C4-2B (cell line): ENCODE measurements around the gene TCF3.
A peak's percentile ranks its signal among the peaks of the same experiment; 100 is the strongest.

Experiments used
- CTCF ChIP-seq: fragments of 450-650 bp; conservative IDR thresholded peaks from 2 replicates; pipeline ENCODE4 v1.5.1; 2017; ENCODE audit warnings: mild to moderate bottlenecking
- ZFX ChIP-seq: fragments of 450-650 bp; IDR thresholded peaks from 2 replicates; pipeline ENCODE4 v1.6.1; 2017

- TF ChIP-seq CTCF (no peak), ZFX (0 out of 2 replicates have a peak, but pooled peaks have one; percentile 13)
Measured at GRCh38 chr19:1606138-1606651, 46.2 kb downstream of the TCF3 start.
